Measurements from ENCODE around the gene MSI1. TPM values are rescaled to one million over a fixed set of nuclear protein-coding genes. Genes with fewer than 3 reads are reported as not detected.

MSI1 gene
- total and polyA plus RNA-seq, 10 of the 15 experiments (the other 5 are each of a cell fraction or from before 2014, with no cell fraction given) = 0.04 TPM; not detected in 9

DNA sequence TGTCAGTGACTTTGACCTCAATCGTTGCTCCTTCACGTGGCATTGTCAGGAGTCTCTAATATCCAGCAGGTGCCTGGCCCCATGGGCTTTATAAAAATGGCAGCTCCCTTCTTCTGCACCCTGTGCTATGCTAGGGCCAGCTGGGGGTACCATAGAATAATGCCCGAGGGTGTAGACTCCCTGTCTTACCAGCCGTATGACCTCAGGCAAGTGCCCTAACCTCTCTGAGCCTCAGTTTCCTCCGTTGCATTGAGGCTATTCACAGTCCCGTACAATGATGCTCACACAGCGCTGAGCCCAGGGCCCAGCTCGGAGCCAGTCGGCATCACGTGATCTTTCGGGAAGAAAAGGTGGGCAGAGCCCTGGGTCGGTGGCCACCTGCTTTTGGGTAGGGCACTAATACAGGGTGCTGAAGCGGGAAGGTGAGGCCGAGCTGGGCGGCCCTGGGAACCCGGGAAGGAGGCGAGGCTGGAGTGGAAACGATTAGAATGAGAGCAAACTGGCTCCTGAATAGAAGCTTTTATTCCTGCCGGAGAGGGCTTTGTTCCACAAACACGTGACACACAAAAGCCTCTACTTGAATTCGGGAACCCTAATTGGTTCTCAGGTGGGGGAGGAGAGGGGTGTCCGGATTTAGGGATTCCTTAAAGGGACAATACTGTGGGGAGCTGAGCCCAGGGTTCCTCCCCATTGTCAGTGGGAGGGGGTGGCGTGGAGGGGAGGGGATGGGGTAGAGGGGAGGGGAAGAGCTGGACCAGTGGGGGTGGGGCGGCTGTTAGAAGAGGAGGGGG is 19.9 kb upstream of the MSI1 start:
- ChIA-PET RAD21 (ENCODE audit: unreplicated experiment) (no interaction called here), CTCF (interaction anchor here (0.6 to 1.3 kb wide), 3 partner anchors 22 to 87 kb away, joined by 3 read pairs; partner anchors contain the start of gene SIRT4), SMC1A (ENCODE audit: uncharacterized antibody, unreplicated experiment) (no interaction called here), POLR2A (interaction anchor here (0.6 kb wide), 1 partner anchor 59 kb away, joined by 3 read pairs; no protein-coding TSS in a partner anchor)
- H4K20me1 ChIP-seq (ENCODE audit: control insufficient read depth, insufficient read depth) = no peaks in the 10 kb centered on the region
- no peak overlapping the region for H2AFZ ChIP-seq (ENCODE audit: control insufficient read depth, low read depth, low read length)
- H3K9ac ChIP-seq (ENCODE audit: control insufficient read depth, insufficient read depth, low read length) = no peak overlapping the region
- no peaks in the 10 kb centered on the region for H3K9me3 ChIP-seq (replicated peaks; ENCODE audit: control insufficient read depth, insufficient read depth, low read length)
- H3K4me3 ChIP-seq = no peak overlapping the region
- FAIRE-seq (no peak), ATAC-seq (no peak), DNase-seq (ENCODE audit: low read depth, low spot score) (no peak)
- no peaks in the 10 kb centered on the region for H3K36me3 ChIP-seq (ENCODE audit: control insufficient read depth in 2 of 2, insufficient read depth in 2 of 2, low read length in 1 of 2)
- H3K4me2 ChIP-seq (ENCODE audit: control insufficient read depth, insufficient read depth) = no peak overlapping the region
- in situ Hi-C loops (cut with MboI) (no loop called here), intact Hi-C loops (cut with micrococcal nuclease; ENCODE audit: unreplicated experiment) (no loop called here)
- H3K4me1 ChIP-seq (ENCODE audit: control insufficient read depth, insufficient read depth, low read length) = no peaks in the 10 kb centered on the region
- no peaks in the 10 kb centered on the region; a peak in 1 of 4 replicates for H3K27me3 ChIP-seq (replicated peaks in 1 of 2; ENCODE audit: control insufficient read depth in 2 of 2, insufficient read depth in 2 of 2, low read length in 1 of 2)
- no peak overlapping the region for H3K27ac ChIP-seq (ENCODE audit: control insufficient read depth, insufficient read depth)
- H3K79me2 ChIP-seq (ENCODE audit: control insufficient read depth, insufficient read depth, low read length) = no peaks in the 10 kb centered on the region
- 37% methylated on average over 22 of the region's 24 CpGs for WGBS (ENCODE audit: insufficient coverage, insufficient replicate concordance, low lambda C conversion rate, missing lambda C conversion rate)
- BruUV-seq (replicated peaks) = no TSS peak
- no peak for TF ChIP-seq KLF5 (IDR thresholded peaks at IDR 0.05; ENCODE audit: partially characterized antibody)
- TF ChIP-seq RBBP5 (conservative IDR thresholded peaks at IDR 0.05) = no peak
- TF ChIP-seq GATAD2B (conservative IDR thresholded peaks at IDR 0.05; ENCODE audit: low read depth) = no peak
- no peak for TF ChIP-seq BCL3 (IDR thresholded peaks at IDR 0.05; ENCODE audit: borderline replicate concordance, insufficient read depth, low read depth, low read length, poor library complexity, severe bottlenecking)
- TF ChIP-seq HCFC1 (IDR thresholded peaks at IDR 0.05; ENCODE audit: low read length) = no peak
- no peak for TF ChIP-seq SUZ12 (IDR thresholded peaks at IDR 0.05; ENCODE audit: unreplicated experiment)
- TF ChIP-seq, protein P1, sequence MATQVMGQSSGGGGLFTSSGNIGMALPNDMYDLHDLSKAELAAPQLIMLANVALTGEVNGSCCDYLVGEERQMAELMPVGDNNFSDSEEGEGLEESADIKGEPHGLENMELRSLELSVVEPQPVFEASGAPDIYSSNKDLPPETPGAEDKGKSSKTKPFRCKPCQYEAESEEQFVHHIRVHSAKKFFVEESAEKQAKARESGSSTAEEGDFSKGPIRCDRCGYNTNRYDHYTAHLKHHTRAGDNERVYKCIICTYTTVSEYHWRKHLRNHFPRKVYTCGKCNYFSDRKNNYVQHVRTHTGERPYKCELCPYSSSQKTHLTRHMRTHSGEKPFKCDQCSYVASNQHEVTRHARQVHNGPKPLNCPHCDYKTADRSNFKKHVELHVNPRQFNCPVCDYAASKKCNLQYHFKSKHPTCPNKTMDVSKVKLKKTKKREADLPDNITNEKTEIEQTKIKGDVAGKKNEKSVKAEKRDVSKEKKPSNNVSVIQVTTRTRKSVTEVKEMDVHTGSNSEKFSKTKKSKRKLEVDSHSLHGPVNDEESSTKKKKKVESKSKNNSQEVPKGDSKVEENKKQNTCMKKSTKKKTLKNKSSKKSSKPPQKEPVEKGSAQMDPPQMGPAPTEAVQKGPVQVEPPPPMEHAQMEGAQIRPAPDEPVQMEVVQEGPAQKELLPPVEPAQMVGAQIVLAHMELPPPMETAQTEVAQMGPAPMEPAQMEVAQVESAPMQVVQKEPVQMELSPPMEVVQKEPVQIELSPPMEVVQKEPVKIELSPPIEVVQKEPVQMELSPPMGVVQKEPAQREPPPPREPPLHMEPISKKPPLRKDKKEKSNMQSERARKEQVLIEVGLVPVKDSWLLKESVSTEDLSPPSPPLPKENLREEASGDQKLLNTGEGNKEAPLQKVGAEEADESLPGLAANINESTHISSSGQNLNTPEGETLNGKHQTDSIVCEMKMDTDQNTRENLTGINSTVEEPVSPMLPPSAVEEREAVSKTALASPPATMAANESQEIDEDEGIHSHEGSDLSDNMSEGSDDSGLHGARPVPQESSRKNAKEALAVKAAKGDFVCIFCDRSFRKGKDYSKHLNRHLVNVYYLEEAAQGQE (IDR thresholded peaks at IDR 0.05; ENCODE audit: low read depth, low read length) = no peak
- TF ChIP-seq RELA (IDR thresholded peaks at IDR 0.05; ENCODE audit: borderline replicate concordance, partially characterized antibody) = no peak
- TF ChIP-seq SUPT20H (IDR thresholded peaks at IDR 0.05; ENCODE audit: borderline replicate concordance, control insufficient read depth, low read depth, low read length) = no peak
- no peak for TF ChIP-seq BRCA1 (IDR thresholded peaks at IDR 0.05; ENCODE audit: low read depth, low read length)
- no peak for TF ChIP-seq NFYB (IDR thresholded peaks at IDR 0.05; ENCODE audit: insufficient read depth, low read depth, low read length)
- no peak for TF ChIP-seq ZNF207 (IDR thresholded peaks at IDR 0.05; ENCODE audit: borderline replicate concordance)
- no peak for TF ChIP-seq CUX1 (IDR thresholded peaks at IDR 0.05; ENCODE audit: insufficient replicate concordance, low read depth, low read length)

Data from GM12878 (cell line).